ENCODE data around the gene RORB. TPM values are rescaled to one million over a fixed set of nuclear protein-coding genes. Genes with fewer than 3 reads are reported as not detected.

The RORB gene
- total RNA-seq, 1 experiment from 2014 or later: under 0.01 TPM

- peak; percentile 44 for DNase-seq (ENCODE audit: low read depth)
- in situ Hi-C loops (cut with HindIII; ENCODE audit: low pct_unique_long_range_greater_than_20kb, low sequenced_read_pairs): no loop called here
Measured at GRCh38 chr9:74663439-74663838, 166.3 kb downstream of the RORB start.

DNA sequence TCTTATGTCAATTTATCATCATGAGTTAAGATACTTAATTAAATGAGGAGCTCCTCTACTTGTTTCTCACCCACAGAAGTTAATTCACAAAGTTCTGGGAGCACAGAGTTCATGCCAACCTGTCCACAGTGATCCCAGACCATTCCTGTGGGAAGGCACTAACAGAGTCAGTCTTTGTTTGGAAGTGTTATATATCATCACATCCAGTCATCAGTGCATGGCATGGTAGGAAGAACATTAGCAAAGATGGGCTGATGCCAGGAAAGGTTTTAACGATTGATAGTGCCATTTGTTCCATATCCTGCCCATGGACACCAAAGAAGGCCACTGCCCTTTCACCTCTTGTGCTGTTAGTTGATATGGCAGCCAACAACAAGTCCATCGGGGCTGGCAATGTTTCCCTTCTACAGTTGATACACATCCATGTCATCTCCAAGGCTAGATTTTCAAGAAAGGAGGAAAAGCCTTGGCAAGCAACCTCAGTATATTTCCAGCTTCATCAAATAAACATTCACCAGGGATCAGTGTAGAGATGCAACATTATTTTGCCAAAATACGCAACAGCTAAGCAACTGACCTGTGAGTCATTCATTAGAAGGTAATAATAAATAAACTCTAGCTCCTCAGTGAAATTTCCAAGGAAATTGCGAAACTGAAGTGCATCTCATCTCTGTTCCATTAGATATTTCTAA lies 169.6 kb downstream of the RORB start:
- DNase-seq (ENCODE audit: low read depth): peak; percentile 54
- in situ Hi-C loops (cut with HindIII; ENCODE audit: low pct_unique_long_range_greater_than_20kb, low sequenced_read_pairs): no loop called here

GRCh38 chr9:74672237-74672636 lies 175.1 kb downstream of the RORB start:
- in situ Hi-C loops (cut with HindIII; ENCODE audit: low pct_unique_long_range_greater_than_20kb, low sequenced_read_pairs): no loop called here
- DNase-seq (ENCODE audit: low read depth): no peak

- no peak for DNase-seq (ENCODE audit: low read depth)
- in situ Hi-C loops (cut with HindIII; ENCODE audit: low pct_unique_long_range_greater_than_20kb, low sequenced_read_pairs): no loop called here
Measured at GRCh38 chr9:74674077-74674476, 176.9 kb downstream of the RORB start.

- no peak for DNase-seq (ENCODE audit: low read depth)
- in situ Hi-C loops (cut with HindIII; ENCODE audit: low pct_unique_long_range_greater_than_20kb, low sequenced_read_pairs): no loop called here
Measured at GRCh38 chr9:74681906-74682305, 184.8 kb downstream of the RORB start.

DNA sequence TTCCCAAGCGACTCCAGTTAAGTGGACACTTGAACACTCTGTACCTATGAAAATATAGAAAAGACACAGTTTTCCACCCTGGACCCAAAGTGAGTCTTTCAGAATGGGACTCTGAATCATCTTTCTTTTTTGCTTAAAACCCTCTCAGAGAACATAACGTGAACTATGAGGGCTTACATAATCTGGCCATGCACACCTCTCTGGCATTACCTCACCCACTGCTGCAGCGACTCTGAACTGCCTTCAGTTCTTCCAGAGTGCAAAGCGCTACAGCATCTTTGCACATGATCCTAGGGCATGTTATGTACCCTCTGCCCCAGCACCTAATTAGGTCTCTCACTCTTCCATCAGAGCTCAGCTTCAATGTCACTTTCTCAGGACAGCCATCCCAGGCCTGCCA lies 186.2 kb downstream of the RORB start:
- DNase-seq (ENCODE audit: low read depth): no peak
- in situ Hi-C loops (cut with HindIII; ENCODE audit: low pct_unique_long_range_greater_than_20kb, low sequenced_read_pairs): no loop called here

DNA sequence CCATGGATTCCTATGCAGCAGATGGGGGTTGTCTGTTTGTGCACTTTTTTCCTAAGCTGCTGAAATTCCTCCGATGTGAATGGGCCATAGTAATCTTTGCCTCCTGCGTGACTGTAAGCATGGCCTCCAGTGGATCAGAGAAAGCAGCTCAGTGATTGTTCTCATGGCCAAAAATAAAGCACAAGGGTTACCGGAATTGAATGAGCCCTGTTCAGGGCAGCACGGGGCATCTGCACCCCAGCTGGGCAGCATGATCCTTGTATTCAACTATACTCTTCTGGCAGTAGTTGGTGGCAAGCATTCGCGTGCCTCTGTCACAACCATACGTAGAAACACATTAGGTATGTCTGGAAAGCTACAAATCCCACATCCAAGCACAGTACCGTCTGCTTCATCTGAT lies 193.9 kb downstream of the RORB start:
- no peak for DNase-seq (ENCODE audit: low read depth)
- in situ Hi-C loops (cut with HindIII; ENCODE audit: low pct_unique_long_range_greater_than_20kb, low sequenced_read_pairs): no loop called here

DNA sequence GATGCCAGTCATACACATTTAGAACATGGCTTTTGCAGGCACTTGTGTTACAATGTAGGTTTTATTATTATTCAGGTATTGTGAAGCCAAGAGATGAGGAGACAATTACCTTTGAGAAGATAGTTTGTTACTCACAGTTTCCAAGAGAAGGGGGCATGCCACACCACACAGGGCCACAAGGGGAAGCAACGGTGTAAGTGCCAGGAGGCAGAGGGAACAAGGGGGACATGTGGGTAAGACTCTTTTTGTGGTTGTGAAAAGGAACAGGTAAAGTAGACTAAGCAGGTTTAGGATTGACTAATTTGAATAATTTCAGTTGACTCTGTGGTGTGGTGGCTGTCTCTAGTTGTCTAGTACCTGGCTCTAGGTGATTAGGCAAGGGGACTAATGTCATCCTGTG lies 199.4 kb downstream of the RORB start:
- DNase-seq (ENCODE audit: low read depth): no peak
- in situ Hi-C loops (cut with HindIII; ENCODE audit: low pct_unique_long_range_greater_than_20kb, low sequenced_read_pairs): no loop called here

DNA sequence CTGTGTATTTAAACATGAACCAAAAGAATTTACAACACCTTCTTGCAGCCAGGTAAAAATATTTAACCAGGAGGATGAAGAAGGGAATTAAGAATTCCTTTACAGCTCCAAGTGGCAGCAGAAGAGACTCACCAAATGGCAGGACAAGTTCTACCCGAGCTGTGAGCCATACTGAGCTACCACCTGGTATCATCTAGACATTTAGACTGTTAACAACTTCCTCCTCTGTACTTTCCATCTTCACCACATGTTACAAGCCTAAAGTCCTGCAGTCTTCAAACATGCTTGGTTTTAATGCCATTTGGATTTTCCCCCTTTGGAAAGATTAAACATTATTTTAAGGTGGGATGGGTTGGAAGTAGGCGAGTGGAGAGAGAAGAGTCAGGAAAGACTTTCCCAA lies 200.4 kb downstream of the RORB start:
- in situ Hi-C loops (cut with HindIII; ENCODE audit: low pct_unique_long_range_greater_than_20kb, low sequenced_read_pairs): no loop called here

DNA sequence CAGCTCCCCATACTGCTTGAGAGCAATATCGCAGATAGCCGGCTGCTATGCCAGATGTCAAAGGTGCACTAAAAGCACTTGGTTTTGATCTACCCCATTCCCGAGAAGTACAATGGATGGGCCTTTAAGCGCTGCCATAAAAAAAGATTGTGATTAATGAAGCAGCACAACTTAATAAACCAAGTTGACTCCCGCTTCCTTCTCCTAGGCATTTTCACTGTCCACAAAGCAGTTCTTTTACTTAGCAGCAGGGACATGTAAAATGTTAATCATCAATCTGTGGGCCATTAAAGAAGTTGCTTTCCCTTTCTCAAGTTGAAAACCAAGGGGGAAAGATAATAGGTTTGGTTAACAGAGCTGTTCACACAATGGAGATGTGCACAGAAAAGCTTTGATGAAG lies 214.2 kb downstream of the RORB start:
- peak; percentile 2 for DNase-seq (ENCODE audit: low read depth)
- in situ Hi-C loops (cut with HindIII; ENCODE audit: low pct_unique_long_range_greater_than_20kb, low sequenced_read_pairs): no loop called here

More for the DNA sequence above, 200.4 kb downstream of the RORB start:
- no peak for DNase-seq (ENCODE audit: low read depth)

DNA sequence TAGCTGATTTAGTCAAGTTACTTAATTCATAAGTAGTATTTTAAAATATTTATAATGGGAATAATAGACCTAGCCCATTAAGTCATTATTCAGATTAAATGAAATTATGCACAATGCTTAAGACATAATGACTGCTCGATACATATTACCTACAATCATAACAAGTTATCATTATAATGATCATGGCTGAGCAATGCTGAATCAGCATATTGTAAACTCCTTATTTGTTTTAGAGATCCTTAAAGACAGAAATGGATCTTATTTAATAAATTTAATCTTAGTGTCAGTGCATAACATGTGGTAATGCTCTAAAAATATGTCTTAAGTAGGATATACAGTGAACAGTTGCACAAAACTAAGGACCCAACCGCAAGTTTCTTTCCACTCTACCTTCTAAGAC lies 221.6 kb downstream of the RORB start:
- DNase-seq (ENCODE audit: low read depth): no peak
- in situ Hi-C loops (cut with HindIII; ENCODE audit: low pct_unique_long_range_greater_than_20kb, low sequenced_read_pairs): no loop called here

GRCh38 chr9:74719306-74719705 lies 222.2 kb downstream of the RORB start:
- no peak for DNase-seq (ENCODE audit: low read depth)
- in situ Hi-C loops (cut with HindIII; ENCODE audit: low pct_unique_long_range_greater_than_20kb, low sequenced_read_pairs): no loop called here

GRCh38 chr9:74721696-74722660 lies 224.8 kb downstream of the RORB start:
- in situ Hi-C loops (cut with HindIII; ENCODE audit: low pct_unique_long_range_greater_than_20kb, low sequenced_read_pairs): no loop called here
- DNase-seq (ENCODE audit: low read depth): no peak

- DNase-seq (ENCODE audit: low read depth): no peak
- in situ Hi-C loops (cut with HindIII; ENCODE audit: low pct_unique_long_range_greater_than_20kb, low sequenced_read_pairs): no loop called here
Measured at GRCh38 chr9:74724317-74724716, 227.2 kb downstream of the RORB start.

DNA sequence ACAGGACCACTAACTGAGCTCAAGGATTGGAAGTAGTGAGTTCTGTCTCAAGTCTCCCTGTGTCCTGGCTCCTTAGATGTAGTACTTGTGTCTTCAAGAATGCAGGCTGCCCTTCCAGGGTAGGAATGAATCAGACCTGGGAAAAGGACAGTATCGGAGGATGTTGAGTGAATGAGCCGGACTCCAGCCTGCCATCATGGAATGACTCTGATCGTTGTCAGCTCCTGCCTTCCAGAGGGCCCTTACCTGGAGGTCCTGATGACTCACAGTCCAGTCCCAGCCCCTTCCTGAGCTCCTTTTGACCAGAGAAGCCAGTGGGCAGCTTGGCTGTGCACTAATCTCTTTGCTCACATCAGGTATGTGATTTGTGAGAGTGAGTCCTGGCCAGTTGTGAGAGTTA lies 229.4 kb downstream of the RORB start:
- in situ Hi-C loops (cut with HindIII; ENCODE audit: low pct_unique_long_range_greater_than_20kb, low sequenced_read_pairs): no loop called here

GRCh38 chr9:74728176-74728575 lies 231.0 kb downstream of the RORB start:
- in situ Hi-C loops (cut with HindIII; ENCODE audit: low pct_unique_long_range_greater_than_20kb, low sequenced_read_pairs): no loop called here

More for the DNA sequence above, 229.4 kb downstream of the RORB start:
- no peak for DNase-seq (ENCODE audit: low read depth)

DNA sequence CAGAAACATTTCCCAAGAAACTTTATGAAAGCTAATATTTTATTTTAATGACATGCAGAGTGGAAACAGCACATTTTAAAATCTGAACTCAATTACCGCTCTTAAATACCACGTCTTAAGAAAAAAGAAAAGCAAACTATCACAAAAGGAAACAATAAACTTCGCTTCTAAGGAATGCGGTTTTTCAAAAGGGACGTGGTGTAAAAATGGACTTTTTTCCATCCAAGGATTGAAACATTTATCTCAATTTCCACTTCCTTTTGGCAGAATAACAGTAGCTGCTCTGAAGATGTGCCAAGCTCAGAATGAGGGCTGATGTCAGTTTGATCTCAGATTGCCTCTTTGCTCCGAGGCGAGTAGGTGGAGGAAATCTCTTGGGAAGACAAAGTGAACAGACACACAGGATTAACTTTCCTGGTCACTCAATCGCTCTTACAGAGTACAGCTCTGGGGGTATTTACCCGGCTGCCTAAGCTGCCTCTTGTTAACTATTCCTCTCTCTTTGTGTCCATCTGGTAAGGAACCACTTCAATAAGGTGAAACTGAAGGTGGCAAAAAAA lies 232.1 kb downstream of the RORB start:
- in situ Hi-C loops (cut with HindIII; ENCODE audit: low pct_unique_long_range_greater_than_20kb, low sequenced_read_pairs): no loop called here
- DNase-seq (ENCODE audit: low read depth): no peak

More at GRCh38 chr9:74728176-74728575, 231.0 kb downstream of the RORB start:
- DNase-seq (ENCODE audit: low read depth): no peak

DNA sequence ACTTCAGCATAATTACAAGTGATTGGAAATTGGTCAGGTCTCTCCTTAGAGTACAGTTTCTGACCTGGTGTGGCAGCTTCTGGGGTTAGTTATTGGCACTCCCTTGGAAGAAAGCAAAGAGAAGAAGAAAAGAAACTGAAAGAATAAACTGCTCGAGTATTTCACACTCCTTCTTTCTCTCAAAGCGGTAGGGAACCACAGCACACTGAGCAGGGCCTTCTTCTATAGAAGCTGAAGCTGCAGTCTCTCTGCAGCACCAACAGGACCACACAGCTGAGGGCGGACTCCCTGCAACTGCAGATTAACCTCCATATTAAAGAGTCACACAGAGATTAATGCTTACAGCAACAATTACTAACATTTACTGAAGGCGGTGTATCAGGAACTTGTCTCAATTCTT lies 238.6 kb downstream of the RORB start:
- in situ Hi-C loops (cut with HindIII; ENCODE audit: low pct_unique_long_range_greater_than_20kb, low sequenced_read_pairs): no loop called here

DNA sequence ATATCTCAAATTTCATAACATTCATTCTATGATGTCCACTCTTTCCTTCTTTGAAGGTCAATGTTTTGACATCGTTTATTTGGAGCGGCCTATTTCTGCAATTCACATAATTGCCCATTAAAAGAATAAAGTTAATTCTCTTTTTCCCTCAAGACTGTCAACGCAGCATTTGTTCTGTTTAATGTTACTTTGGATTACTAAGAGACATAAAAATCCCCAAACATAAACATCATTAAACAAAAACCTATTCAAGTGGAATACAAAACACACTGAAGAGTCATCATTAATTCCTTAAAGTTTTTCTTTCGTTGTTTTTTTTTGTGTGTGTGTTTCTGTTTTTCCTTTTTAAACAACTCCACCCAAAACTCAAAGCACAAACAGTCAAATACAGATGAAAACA lies 239.5 kb downstream of the RORB start:
- DNase-seq (ENCODE audit: low read depth): no peak
- in situ Hi-C loops (cut with HindIII; ENCODE audit: low pct_unique_long_range_greater_than_20kb, low sequenced_read_pairs): no loop called here

More for the DNA sequence above, 238.6 kb downstream of the RORB start:
- no peak for DNase-seq (ENCODE audit: low read depth)
